Trophoblast cell (in vitro differentiated cells and primary cell): Measurements from ENCODE around the gene SUN1.

Experiments
- DNase-seq, 2 donors: peaks; one replicate each; pipeline ENCODE4 v3.0.0-alpha.2; 2016
- H2AFZ ChIP-seq: 2 replicates; pipeline ENCODE4 v1.6.1; 2013; ENCODE audit warnings: low read length, moderate library complexity, mild to moderate bottlenecking; ENCODE audit not compliant: insufficient read depth, poor library complexity
- H2AK5ac ChIP-seq: 2 replicates; pipeline ENCODE4 v1.6.1; 2013; ENCODE audit warnings: mild to moderate bottlenecking, low read length
- H2BK120ac ChIP-seq: 2 replicates; pipeline ENCODE4 v1.6.1; 2013; ENCODE audit warnings: low read length, mild to moderate bottlenecking, moderate library complexity; ENCODE audit not compliant: insufficient read depth, poor library complexity
- H2BK12ac ChIP-seq: 2 replicates; pipeline ENCODE4 v1.6.1; 2013; ENCODE audit warnings: mild to moderate bottlenecking, low read length, moderate library complexity
- H2BK5ac ChIP-seq: 2 replicates; pipeline ENCODE4 v1.6.1; 2013; ENCODE audit warnings: low read length, low read depth, moderate library complexity, mild to moderate bottlenecking; ENCODE audit not compliant: poor library complexity
- H3K14ac ChIP-seq: 2 replicates; pipeline ENCODE4 v1.6.1; 2013; ENCODE audit warnings: mild to moderate bottlenecking, low read length
- H3K18ac ChIP-seq: 2 replicates; pipeline ENCODE4 v1.6.1; 2013; ENCODE audit warnings: mild to moderate bottlenecking, low read length
- H3K23ac ChIP-seq: 2 replicates; pipeline ENCODE4 v1.6.1; 2013; ENCODE audit warnings: low read length
- H3K27ac ChIP-seq: 2 replicates; pipeline ENCODE4 v1.5.1; 2013; ENCODE audit warnings: low read depth, mild to moderate bottlenecking, inconsistent platforms, low read length, moderate library complexity
- H3K27me3 ChIP-seq: 2 replicates; pipeline ENCODE4 v1.6.1; 2013; ENCODE audit warnings: inconsistent platforms, mild to moderate bottlenecking, low read length, moderate library complexity; ENCODE audit not compliant: insufficient read depth
- H3K36me3 ChIP-seq, 2 experiments: 1 replicate in 1 of 2; 2 replicates in 1 of 2; pipeline ENCODE4 v1.6.1; 2013; ENCODE audit warnings: low read length in 2 of 2, mild to moderate bottlenecking in 2 of 2, moderate library complexity in 1 of 2; ENCODE audit not compliant: insufficient read depth in 2 of 2, control insufficient read depth in 1 of 2
- H3K4ac ChIP-seq: 2 replicates; pipeline ENCODE4 v1.6.1; 2013; ENCODE audit warnings: low read depth, mild to moderate bottlenecking, low read length, moderate library complexity
- H3K4me1 ChIP-seq, 2 experiments: 1 replicate in 1 of 2; 2 replicates in 1 of 2; pipeline ENCODE4 v1.6.1; 2013; ENCODE audit warnings: low read length in 2 of 2, mild to moderate bottlenecking in 2 of 2, moderate library complexity in 1 of 2; ENCODE audit not compliant: insufficient read depth in 2 of 2, control insufficient read depth in 1 of 2
- H3K4me2 ChIP-seq: 2 replicates; pipeline ENCODE4 v1.6.1; 2013; ENCODE audit warnings: inconsistent platforms, mild to moderate bottlenecking, low read length, moderate library complexity
- H3K4me3 ChIP-seq: 2 replicates; pipeline ENCODE4 v1.5.1; 2013; ENCODE audit warnings: mild to moderate bottlenecking, low read depth, low read length, inconsistent platforms
- H3K79me1 ChIP-seq: one replicate; pipeline ENCODE4 v1.6.1; 2013; ENCODE audit warnings: low read length
- H3K79me2 ChIP-seq: 2 replicates; pipeline ENCODE4 v1.6.1; 2013; ENCODE audit warnings: low read length, mild to moderate bottlenecking; ENCODE audit not compliant: control insufficient read depth, insufficient read depth, poor library complexity
- H3K9ac ChIP-seq: 2 replicates; pipeline ENCODE4 v1.6.1; 2013; ENCODE audit warnings: mild to moderate bottlenecking, low read length
- H3K9me3 ChIP-seq: 2 replicates; pipeline ENCODE4 v1.6.1; 2013; ENCODE audit warnings: low read depth, mild to moderate bottlenecking, control low read depth, inconsistent platforms, low read length; ENCODE audit not compliant: insufficient read depth
- H4K12ac ChIP-seq: 2 replicates; pipeline ENCODE4 v1.6.1; 2013; ENCODE audit warnings: low read depth, mild to moderate bottlenecking, low read length, moderate library complexity
- H4K8ac ChIP-seq: 2 replicates; pipeline ENCODE4 v1.6.1; 2013; ENCODE audit warnings: low read depth, mild to moderate bottlenecking, low read length, moderate library complexity
- H4K91ac ChIP-seq: one replicate; pipeline ENCODE4 v1.6.1; 2013; ENCODE audit warnings: low read depth, mild to moderate bottlenecking, low read length, moderate library complexity
- WGBS: extraction: QIAGEN DNeasy Blood & Tissue Kit; methylation state at CpG from one replicate; pipeline ENCODE4 v1.1.7; 2013; ENCODE audit warnings: missing lambda C conversion rate; ENCODE audit not compliant: insufficient read length, insufficient coverage; ENCODE audit errors: extremely low coverage; 5-methylcytosine and 5-hydroxymethylcytosine counted together

The SUN1 gene

GRCh38 chr7:919924-920341, 87.7 kb downstream of the SUN1 start:
- Histone ChIP-seq H4K8ac (no peak overlapping the region), H2BK12ac (no peak overlapping the region), H3K4ac (no peak overlapping the region), H3K79me2 (no peaks in the 10 kb centered on the region), H3K18ac (no peak overlapping the region), H2BK120ac (no peak overlapping the region), H3K9me3 (no peaks in the 10 kb centered on the region), H2AK5ac (no peak overlapping the region), H3K4me2 (no peak overlapping the region), H3K36me3 (no peaks in the 10 kb centered on the region), H3K23ac (no peak overlapping the region), H3K4me3 (no peak overlapping the region), H3K14ac (no peak overlapping the region), H2AFZ (no peak overlapping the region), H3K27ac (no peak overlapping the region), H3K4me1 (peaks cover 2 to 6% of the 10 kb centered on the region in 2 experiments), H4K91ac (no peak overlapping the region), H2BK5ac (no peak overlapping the region), H3K9ac (no peak overlapping the region), H4K12ac (no peak overlapping the region), H3K27me3 (no peaks in the 10 kb centered on the region), H3K79me1 (no peaks in the 10 kb centered on the region)
- DNase-seq = no peak
- WGBS = no CpG with 5 or more reads among the region's 26 CpGs

- H3K36me3 ChIP-seq = no peaks in the 10 kb centered on the region
- no peak overlapping the region for H3K4ac ChIP-seq
- no peak overlapping the region for H2BK5ac ChIP-seq
- H3K9ac ChIP-seq = no peak overlapping the region
- H4K91ac ChIP-seq = no peak overlapping the region
- no peak overlapping the region for H3K18ac ChIP-seq
- H2AFZ ChIP-seq = no peak overlapping the region
- H3K4me2 ChIP-seq = no peak overlapping the region
- no peak overlapping the region for H2BK12ac ChIP-seq
- no peak overlapping the region for H3K14ac ChIP-seq
- no peaks in the 10 kb centered on the region for H3K79me2 ChIP-seq
- WGBS = no CpG with 5 or more reads among the region's 40 CpGs
- H4K12ac ChIP-seq = no peak overlapping the region
- H3K27me3 ChIP-seq = no peaks in the 10 kb centered on the region
- no peak overlapping the region for H4K8ac ChIP-seq
- H3K4me3 ChIP-seq = no peak overlapping the region
- H3K9me3 ChIP-seq = no peaks in the 10 kb centered on the region
- no peak overlapping the region for H2BK120ac ChIP-seq
- no peak overlapping the region for H2AK5ac ChIP-seq
- no peaks in the 10 kb centered on the region for H3K79me1 ChIP-seq
- H3K4me1 ChIP-seq = peaks cover 2 to 6% of the 10 kb centered on the region in 2 experiments
- no peak overlapping the region for H3K23ac ChIP-seq
- peak; percentile 36 to 47 for DNase-seq
- no peak overlapping the region for H3K27ac ChIP-seq
These were observed 88.2 kb downstream of the SUN1 start for GRCh38 chr7:920351-921070.

GRCh38 chr7:921071-921461, 88.8 kb downstream of the SUN1 start:
- H3K4me2 ChIP-seq = no peak overlapping the region
- H3K4ac ChIP-seq = no peak overlapping the region
- H3K18ac ChIP-seq = no peak overlapping the region
- H4K12ac ChIP-seq = no peak overlapping the region
- no peak overlapping the region for H3K9ac ChIP-seq
- no peak overlapping the region for H2BK5ac ChIP-seq
- H2BK120ac ChIP-seq = no peak overlapping the region
- no peak overlapping the region for H2AFZ ChIP-seq
- no peak overlapping the region for H3K4me3 ChIP-seq
- no peaks in the 10 kb centered on the region for H3K79me1 ChIP-seq
- H4K91ac ChIP-seq = no peak overlapping the region
- no CpG with 5 or more reads among the region's 15 CpGs for WGBS
- no peak overlapping the region for H3K27ac ChIP-seq
- H3K27me3 ChIP-seq = no peaks in the 10 kb centered on the region
- no peak overlapping the region for H2BK12ac ChIP-seq
- no peaks in the 10 kb centered on the region for H3K79me2 ChIP-seq
- no peak overlapping the region for H3K23ac ChIP-seq
- H3K4me1 ChIP-seq = peaks cover 2 to 6% of the 10 kb centered on the region in 2 experiments
- H4K8ac ChIP-seq = no peak overlapping the region
- no peak overlapping the region for H2AK5ac ChIP-seq
- H3K9me3 ChIP-seq = no peaks in the 10 kb centered on the region
- no peak for DNase-seq
- H3K36me3 ChIP-seq = no peaks in the 10 kb centered on the region
- no peak overlapping the region for H3K14ac ChIP-seq

GRCh38 chr7:921581-922333, 89.5 kb downstream of the SUN1 start:
- DNase-seq = no peak
- Histone ChIP-seq H3K23ac (no peak overlapping the region), H3K79me2 (no peaks in the 10 kb centered on the region), H4K8ac (no peak overlapping the region), H2BK12ac (no peak overlapping the region), H3K36me3 (no peaks in the 10 kb centered on the region), H3K79me1 (no peaks in the 10 kb centered on the region), H4K91ac (no peak overlapping the region), H3K18ac (no peak overlapping the region), H3K27ac (no peak overlapping the region), H3K27me3 (no peaks in the 10 kb centered on the region), H3K9ac (no peak overlapping the region), H4K12ac (no peak overlapping the region), H3K14ac (no peak overlapping the region), H3K4ac (no peak overlapping the region), H3K9me3 (no peaks in the 10 kb centered on the region), H2AK5ac (no peak overlapping the region), H3K4me3 (no peak overlapping the region), H2AFZ (no peak overlapping the region), H3K4me1 (peaks cover 2 to 6% of the 10 kb centered on the region in 2 experiments), H2BK120ac (no peak overlapping the region), H3K4me2 (no peak overlapping the region), H2BK5ac (no peak overlapping the region)
- WGBS = no CpG with 5 or more reads among the region's 36 CpGs
